ENCODE results near the gene PHF2.
"Not testable (repeated sequence)": the region's sequence is repeated elsewhere in the genome, so short reads cannot be mapped to it uniquely, and the experiment has no call there.

PHF2 gene

GRCh38 chr9:93671020-93671338 is 94.6 kb downstream of the PHF2 start:
- Histone ChIP-seq H3K4me1 (ENCODE audit: low read depth, poor library complexity, severe bottlenecking) (no peaks in the 10 kb centered on the region), H3K36me3 (ENCODE audit: insufficient read depth) (no peaks in the 10 kb centered on the region), H2AFZ (ENCODE audit: low read depth) (no peak overlapping the region), H4K20me1 (ENCODE audit: insufficient read depth) (no peaks in the 10 kb centered on the region), H3K9ac (no peak overlapping the region), H3K4me3 (IDR thresholded peaks at IDR 0.05; ENCODE audit: insufficient read depth, low read depth, low read length) (no peak overlapping the region), H3K27me3 (ENCODE audit: insufficient read depth, low read depth) (no peaks in the 10 kb centered on the region), H3K4me2 (no peak overlapping the region), H3K27ac (no peak overlapping the region), H3K79me2 (ENCODE audit: insufficient read depth, low read depth) (no peaks in the 10 kb centered on the region)
- no peak for TF ChIP-seq CTCF (conservative IDR thresholded peaks at IDR 0.05; ENCODE audit: low read depth, low read length)

- not testable (repeated sequence) for H3K27ac ChIP-seq; H3K79me2 ChIP-seq (ENCODE audit: insufficient read depth, low read depth); H3K27me3 ChIP-seq (ENCODE audit: insufficient read depth, low read depth); H3K9ac ChIP-seq; H4K20me1 ChIP-seq (ENCODE audit: insufficient read depth); H3K4me1 ChIP-seq (ENCODE audit: low read depth, poor library complexity, severe bottlenecking); H3K4me3 ChIP-seq (IDR thresholded peaks at IDR 0.05; ENCODE audit: insufficient read depth, low read depth, low read length); H3K4me2 ChIP-seq; H3K36me3 ChIP-seq (ENCODE audit: insufficient read depth); H2AFZ ChIP-seq (ENCODE audit: low read depth)
Observed at GRCh38 chr9:93672330-93673020, 96.1 kb downstream of the PHF2 start.

- Histone ChIP-seq H3K79me2 (ENCODE audit: insufficient read depth, low read depth) (no peaks in the 10 kb centered on the region), H4K20me1 (ENCODE audit: insufficient read depth) (no peaks in the 10 kb centered on the region), H3K4me2 (no peak overlapping the region), H2AFZ (ENCODE audit: low read depth) (no peak overlapping the region), H3K36me3 (ENCODE audit: insufficient read depth) (no peaks in the 10 kb centered on the region), H3K4me3 (IDR thresholded peaks at IDR 0.05; ENCODE audit: insufficient read depth, low read depth, low read length) (no peak overlapping the region), H3K9ac (no peak overlapping the region), H3K27ac (no peak overlapping the region), H3K4me1 (ENCODE audit: low read depth, poor library complexity, severe bottlenecking) (no peaks in the 10 kb centered on the region), H3K27me3 (ENCODE audit: insufficient read depth, low read depth) (no peaks in the 10 kb centered on the region)
- no peak for TF ChIP-seq CTCF (conservative IDR thresholded peaks at IDR 0.05; ENCODE audit: low read depth, low read length)
Observed at GRCh38 chr9:93673021-93673838, 96.8 kb downstream of the PHF2 start.

- no peak overlapping the region for H3K4me2 ChIP-seq
- no peaks in the 10 kb centered on the region for H3K4me1 ChIP-seq (ENCODE audit: low read depth, poor library complexity, severe bottlenecking)
- no peak overlapping the region for H2AFZ ChIP-seq (ENCODE audit: low read depth)
- no peak for TF ChIP-seq CTCF (conservative IDR thresholded peaks at IDR 0.05; ENCODE audit: low read depth, low read length)
- H3K9ac ChIP-seq = no peak overlapping the region
- no peaks in the 10 kb centered on the region for H3K36me3 ChIP-seq (ENCODE audit: insufficient read depth)
- no peak overlapping the region for H3K27ac ChIP-seq
- H3K79me2 ChIP-seq (ENCODE audit: insufficient read depth, low read depth) = no peaks in the 10 kb centered on the region
- H4K20me1 ChIP-seq (ENCODE audit: insufficient read depth) = no peaks in the 10 kb centered on the region
- no peak overlapping the region for H3K4me3 ChIP-seq (IDR thresholded peaks at IDR 0.05; ENCODE audit: insufficient read depth, low read depth, low read length)
- H3K27me3 ChIP-seq (ENCODE audit: insufficient read depth, low read depth) = no peaks in the 10 kb centered on the region
Observed at GRCh38 chr9:93673839-93674334, 97.5 kb downstream of the PHF2 start.
